Measurements from ENCODE around the gene MAP2K6. TPM values are rescaled to one million over a fixed set of nuclear protein-coding genes. Genes with fewer than 3 reads are reported as not detected.

The MAP2K6 gene
- total RNA-seq: 1.1 and 1.7 TPM in 2 replicates

GRCh38 chr17:69414408-69415274 is at the start of gene MAP2K6:
Gene MAP2K6, plus strand, starts transcription at chr17:69414697. Its CDS starts 288 bp downstream, at chr17:69414985.

Other genes with a start within 250 kb of the MAP2K6 start
- gene ABCA10, start 185.9 kb upstream of the MAP2K6 start, total RNA-seq: 1.2 and 2.9 TPM in 2 replicates
- 22.4 and 31.6 TPM in 2 replicates for gene ABCA5, start 87.6 kb upstream of the MAP2K6 start, total RNA-seq